GM19397 (cell line): ENCODE results near the gene UXS1.

Experiments used
- ATAC-seq: cut with Tn5 transposase; IDR thresholded peaks from one replicate; pipeline ENCODE4 v1.9.1; 2021; ENCODE audit warnings: mild to moderate bottlenecking, moderate library complexity; ENCODE audit not compliant: unreplicated experiment

Gene UXS1

GRCh38 chr2:106161938-106162820 is 31.9 kb downstream of the UXS1 start:
- no peak for ATAC-seq

GRCh38 chr2:106161341-106161740 is 32.8 kb downstream of the UXS1 start:
- ATAC-seq: no peak

DNA sequence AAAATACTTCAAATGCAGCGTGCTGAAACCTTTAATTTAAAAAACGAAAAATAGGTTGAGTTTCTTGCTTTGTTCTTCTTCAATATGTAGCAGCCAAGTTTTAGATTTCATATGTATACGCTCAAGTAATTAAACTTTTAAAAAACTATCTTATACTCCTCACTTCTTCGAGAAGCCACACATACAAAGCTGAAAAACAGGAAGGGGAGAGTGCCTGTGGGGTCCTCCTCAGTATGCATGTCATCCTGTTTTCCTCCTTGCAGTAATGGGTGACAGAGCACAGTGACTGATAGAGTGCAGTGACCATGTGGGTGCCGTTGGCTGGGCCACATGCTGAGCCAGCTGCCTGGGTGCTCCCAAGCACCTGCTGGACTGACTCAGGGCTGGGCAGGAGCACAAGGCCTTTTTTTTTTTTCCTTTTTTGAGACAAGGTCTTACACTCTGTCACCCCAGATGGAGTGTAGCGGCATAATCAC is 33.3 kb downstream of the UXS1 start:
- peak; percentile 52 for ATAC-seq

DNA sequence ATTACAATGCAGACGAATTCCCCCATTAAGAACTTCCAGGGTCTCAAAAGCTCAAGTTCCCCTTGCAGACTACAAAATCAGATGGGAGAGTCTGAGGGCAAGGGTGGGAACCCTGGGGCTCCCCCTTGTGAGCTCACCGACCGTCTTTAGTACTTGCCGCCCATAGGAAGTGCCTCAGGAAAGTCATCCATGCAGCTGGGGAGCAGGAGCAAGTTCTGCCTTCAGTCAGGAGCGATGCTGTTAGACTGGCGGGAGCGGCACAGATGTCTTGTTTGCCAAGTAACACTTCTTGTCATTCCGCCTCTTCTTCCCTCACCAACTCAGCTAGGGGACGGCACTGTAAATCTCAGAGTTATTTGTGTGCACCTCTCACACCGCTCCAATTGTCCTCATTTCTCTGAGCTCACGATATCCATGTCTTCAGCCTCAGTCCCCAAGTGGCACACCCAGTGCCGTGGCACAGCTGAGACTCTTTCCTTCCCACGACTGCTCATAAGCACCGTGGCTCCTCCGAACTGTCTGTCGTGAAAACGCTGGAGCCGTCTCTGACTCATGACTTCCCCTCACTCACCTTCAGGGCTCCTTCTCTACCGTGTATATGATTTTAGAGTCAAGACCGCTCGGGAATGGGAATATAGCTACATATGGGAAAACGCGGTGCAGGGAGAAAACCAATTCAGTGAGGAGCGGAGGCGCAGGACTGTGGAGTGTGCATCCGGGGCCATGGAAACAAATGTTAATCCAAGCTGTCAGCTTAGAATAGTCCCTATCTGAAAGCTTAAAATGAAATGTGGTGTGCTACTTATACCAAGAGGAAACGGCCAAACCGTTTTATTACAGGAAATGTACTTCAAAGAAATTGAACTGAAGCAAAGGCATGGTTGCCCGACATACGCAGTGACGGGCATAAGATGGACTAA is 34.0 kb downstream of the UXS1 start:
- peak; percentile 40 for ATAC-seq

DNA sequence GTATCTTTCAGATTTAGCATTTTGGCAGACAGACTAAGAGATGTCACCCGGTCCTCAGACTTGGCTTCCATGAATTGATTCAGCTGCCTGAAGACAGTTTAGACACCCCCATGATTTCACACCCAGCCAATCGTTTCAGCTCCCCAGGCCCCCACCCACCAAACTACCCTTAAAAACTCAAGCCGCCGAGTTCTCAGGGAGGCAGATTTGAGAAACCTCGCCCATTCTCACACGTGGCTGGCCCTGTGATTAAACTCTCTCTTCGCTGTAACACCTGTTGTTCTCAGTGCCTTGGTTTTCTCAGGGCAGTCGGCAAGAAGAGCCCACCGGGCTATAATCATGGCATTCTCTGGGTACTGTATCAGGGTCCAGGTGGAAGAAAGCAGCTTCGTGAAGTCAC is 35.2 kb downstream of the UXS1 start:
- ATAC-seq: no peak

- ATAC-seq: no peak
Observed at GRCh38 chr2:106158131-106158530, 36.0 kb downstream of the UXS1 start.

- no peak for ATAC-seq
Observed at GRCh38 chr2:106157416-106157815, 36.7 kb downstream of the UXS1 start.

DNA sequence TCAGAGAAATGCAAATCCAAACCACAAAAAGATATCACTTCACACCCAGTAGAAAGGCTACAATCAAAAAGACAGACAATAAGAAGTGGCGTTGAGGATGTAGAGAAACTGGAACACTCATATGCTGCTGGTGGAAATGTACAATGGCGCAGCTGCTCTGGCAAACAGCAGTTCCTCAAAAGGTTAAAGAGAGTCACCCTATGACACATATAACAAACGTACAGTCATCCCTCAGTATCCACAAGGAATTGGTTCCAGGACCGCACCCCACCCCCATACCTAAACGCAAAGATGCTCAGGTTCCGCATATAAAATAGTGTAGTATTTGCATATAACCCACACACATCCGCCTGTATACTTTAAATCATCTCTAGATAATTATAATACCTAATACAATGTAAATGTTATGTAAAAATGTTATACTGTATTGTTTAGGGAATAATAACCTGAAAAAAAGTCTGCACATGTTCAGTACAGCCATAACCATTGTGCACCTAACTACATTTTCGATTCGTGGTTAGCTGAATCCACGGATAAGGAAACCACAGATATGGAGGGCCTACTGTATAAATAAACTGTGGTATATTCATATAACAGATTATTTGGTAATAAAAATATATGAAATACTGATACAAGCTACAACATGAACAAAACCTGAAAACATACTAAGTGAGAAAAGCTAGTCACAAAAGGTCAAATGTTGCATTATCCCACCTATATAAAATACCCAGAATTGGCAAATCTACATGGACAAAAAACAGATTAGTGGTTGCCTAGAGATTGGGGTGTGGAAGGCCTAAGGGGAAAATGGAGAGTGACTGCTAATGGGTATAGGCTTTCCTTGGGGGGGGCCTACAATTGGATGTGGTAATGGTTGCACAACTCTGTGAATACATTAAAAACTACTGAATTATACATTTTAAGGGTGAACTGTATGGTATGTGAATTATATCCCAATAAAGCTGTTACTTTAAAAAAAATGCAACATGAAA is 37.5 kb downstream of the UXS1 start:
- ATAC-seq: no peak

- ATAC-seq: no peak
Observed at GRCh38 chr2:106153781-106154180, 40.3 kb downstream of the UXS1 start.

DNA sequence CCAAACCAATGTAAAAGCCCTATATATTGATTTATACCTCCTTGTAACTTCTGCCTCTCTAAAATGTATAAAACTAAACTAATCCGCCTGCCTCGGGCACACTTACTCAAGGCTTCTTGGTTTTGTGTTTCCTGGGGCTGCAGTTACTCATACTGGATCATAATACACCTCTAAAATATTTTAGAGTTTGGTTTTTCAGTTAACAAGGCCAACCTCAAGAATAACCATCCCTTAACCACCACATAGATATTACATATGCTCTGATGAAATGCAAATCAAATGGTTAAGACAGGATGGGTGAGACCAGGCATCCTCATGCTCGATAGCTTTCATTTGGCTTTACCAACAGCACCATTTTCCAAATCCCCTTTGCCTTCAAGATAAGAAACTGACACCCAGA is 46.4 kb downstream of the UXS1 start:
- ATAC-seq: peak; percentile 53

DNA sequence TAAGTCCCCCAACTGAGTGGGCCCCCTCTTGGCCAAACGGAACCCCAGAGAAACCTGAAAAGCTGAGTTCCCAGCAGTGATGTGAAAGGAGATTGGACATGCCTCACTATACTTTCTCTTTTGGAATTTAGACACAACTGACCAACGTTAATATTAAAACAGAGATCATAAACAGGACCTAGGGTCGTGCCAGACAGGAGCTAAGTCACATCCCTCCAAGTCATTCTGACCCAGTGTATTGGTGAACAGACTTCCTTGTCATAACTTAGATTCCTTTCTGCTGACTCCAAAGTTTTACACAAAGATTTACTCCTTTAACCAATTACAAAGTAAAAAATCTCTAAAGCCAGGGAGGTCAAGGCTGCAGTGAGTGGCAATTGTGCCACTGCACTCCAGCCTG is 46.9 kb downstream of the UXS1 start:
- ATAC-seq: peak; percentile 9

DNA sequence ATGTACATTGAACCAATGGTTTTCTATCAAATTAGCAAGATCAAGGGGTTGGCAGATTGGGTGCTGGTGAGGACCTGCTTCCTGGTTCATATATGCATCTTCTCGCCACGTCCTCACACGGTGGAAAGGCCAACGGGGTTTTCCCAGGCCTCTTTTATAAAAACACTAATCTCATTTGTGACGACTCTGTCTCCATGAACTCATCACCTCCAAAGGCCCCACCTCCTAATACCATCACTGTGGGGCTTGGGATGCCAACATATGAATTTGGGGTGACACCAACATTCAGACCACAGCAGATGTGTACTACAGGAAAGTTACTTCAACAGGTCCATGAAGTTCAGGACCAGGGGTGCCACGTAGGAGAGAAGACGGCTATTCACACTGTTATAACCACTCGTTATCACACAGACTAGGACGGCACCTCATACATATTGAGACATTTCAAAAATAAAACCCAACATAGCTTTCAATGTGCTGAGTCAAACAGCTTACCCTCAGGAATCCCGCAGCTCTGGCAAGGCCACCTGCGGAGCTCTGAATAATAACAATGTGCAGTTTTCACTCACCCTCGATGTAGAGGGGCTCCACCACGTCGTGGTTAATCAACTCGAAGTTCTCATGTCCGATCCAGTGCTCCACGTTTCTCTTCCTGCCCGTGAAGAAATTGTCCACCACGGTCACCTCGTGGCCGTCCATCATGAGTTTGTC is 49.3 kb downstream of the UXS1 start:
- ATAC-seq: no peak

GRCh38 chr2:106143495-106144215 is 50.4 kb downstream of the UXS1 start:
- ATAC-seq: no peak

GRCh38 chr2:106142683-106143082 is 51.4 kb downstream of the UXS1 start:
- ATAC-seq: no peak

- ATAC-seq: no peak
Observed at GRCh38 chr2:106140913-106141312, 53.2 kb downstream of the UXS1 start.

- no peak for ATAC-seq
Observed at GRCh38 chr2:106140113-106140512, 54.0 kb downstream of the UXS1 start.

DNA sequence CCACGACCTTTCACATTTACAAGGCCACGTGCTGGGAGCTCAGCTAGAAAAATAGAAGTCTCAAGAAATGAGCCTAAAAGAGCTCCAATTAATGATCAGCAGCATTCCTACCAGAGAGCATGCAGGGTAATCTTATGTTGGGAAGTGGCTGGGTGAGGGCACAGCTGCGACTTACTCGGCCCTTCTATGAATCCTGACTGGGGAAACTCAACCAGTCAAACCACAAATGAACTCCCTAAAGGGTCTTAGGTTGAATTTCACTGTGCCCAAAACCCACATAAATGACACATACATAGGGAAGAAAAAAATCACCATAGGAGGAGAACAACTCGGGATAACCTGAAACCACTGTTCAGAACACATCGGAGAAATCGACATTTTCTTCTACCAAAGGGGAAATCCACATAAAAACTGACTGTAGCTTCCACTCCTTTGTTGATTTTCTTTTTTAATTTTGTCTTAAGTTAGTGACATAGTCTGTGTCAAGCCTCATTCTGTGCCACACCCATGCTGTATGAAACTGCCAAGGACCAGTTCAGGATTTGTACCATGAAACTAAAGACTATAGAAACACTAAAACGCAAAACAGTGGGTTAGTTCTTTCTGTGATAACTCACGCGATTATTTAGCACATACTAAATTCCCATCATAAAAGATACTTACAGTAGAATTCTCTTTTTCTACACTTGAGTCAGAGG is 54.7 kb downstream of the UXS1 start:
- no peak for ATAC-seq

DNA sequence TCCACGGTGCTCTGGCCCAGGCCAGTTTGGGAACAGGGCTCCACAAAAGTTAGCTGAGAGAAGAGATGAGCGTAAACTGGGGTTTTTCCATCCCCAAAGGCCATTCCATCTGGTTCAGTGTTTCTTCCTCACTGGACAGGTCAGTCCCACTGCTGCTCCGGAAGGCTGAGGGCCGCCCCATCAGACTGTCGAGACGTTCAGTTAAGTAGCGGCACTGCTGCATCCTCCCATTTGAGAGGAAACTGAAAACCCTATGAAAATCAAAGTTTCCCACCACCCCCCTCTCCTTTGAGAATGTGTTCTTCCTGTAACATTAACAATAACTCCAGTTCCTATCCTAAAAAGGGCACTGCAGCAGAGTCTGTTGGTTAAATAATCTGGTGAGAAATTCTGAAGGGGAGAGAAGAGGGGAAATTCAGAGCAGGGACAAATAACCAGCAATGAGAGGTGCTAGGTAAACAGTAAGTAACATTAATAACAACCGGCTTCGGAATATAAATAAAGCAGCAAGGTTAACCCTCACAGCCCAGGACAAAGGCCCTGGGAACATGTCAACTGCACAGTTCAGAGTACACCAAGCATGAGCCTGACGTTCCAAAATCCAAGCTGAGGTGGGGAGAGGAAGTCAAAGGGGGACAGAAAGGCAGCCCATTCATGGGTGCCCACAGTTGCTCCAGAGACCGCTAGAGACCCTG is 55.4 kb downstream of the UXS1 start:
- no peak for ATAC-seq
